WTC11 (cell line): Measurements from ENCODE around the gene TNNI3K. TPM values are rescaled to one million over a fixed set of nuclear protein-coding genes. Genes with fewer than 3 reads are reported as not detected.

Experiments used
- ATAC-seq: fragments of 200-7000 bp; cut with Tn5 transposase; 2 replicates; pipeline ENCODE4 v1.10.0; 2021; ENCODE audit warnings: mild to moderate bottlenecking, moderate library complexity
- CTCF ChIA-PET: fragments of 300-600 bp; sonication (Branson Sonifier 250); formaldehyde crosslinking; loops from one replicate; lab custom pipeline; 2021; ENCODE audit warnings: antibody characterized with exemption; lab: Charles Lee
- POLR2A ChIA-PET: fragments of 350-600 bp; sonication (Branson Sonifier 250); formaldehyde crosslinking; loops from one replicate; lab custom pipeline; 2021; ENCODE audit warnings: antibody characterized with exemption; lab: Charles Lee
- DNase-seq: peaks from one replicate; pipeline ENCODE4 v3.0.0; 2021; ENCODE audit warnings: low spot score
- H3K27ac Mint-ChIP-seq: 2 replicates; pipeline ENCODE4 v1.8.0; 2021; ENCODE audit warnings: mixed read lengths
- H3K27me3 Mint-ChIP-seq: 2 replicates; pipeline ENCODE4 v1.8.0; 2021; ENCODE audit warnings: low read depth, mild to moderate bottlenecking, moderate library complexity, mixed read lengths
- H3K36me3 Mint-ChIP-seq: 2 replicates; pipeline ENCODE4 v1.8.0; 2021; ENCODE audit warnings: mixed read lengths
- H3K4me1 Mint-ChIP-seq: 2 replicates; pipeline ENCODE4 v1.8.0; 2022; ENCODE audit warnings: mixed read lengths
- H3K4me3 Mint-ChIP-seq: 2 replicates; pipeline ENCODE4 v1.8.0; 2021; ENCODE audit warnings: mild to moderate bottlenecking, moderate library complexity, mixed read lengths
- H3K9me3 Mint-ChIP-seq: 2 replicates; pipeline ENCODE4 v1.8.0; 2021; ENCODE audit warnings: mixed read lengths
- AR ChIP-seq: fragments of 250-450 bp; sonication (Bioruptor Pico); IDR thresholded peaks from 2 replicates; pipeline ENCODE4 v1.9.0; 2021; ENCODE audit warnings: mild to moderate bottlenecking
- ATF1 ChIP-seq: sonication (generic); formaldehyde crosslinking; IDR thresholded peaks from 2 replicates; pipeline ENCODE4 v1.8.1; 2023; ENCODE audit warnings: mild to moderate bottlenecking, moderate library complexity, missing genetic modification reagents
- CBFB ChIP-seq: sonication (generic); formaldehyde crosslinking; IDR thresholded peaks from 2 replicates; pipeline ENCODE4 v1.8.1; 2022; ENCODE audit warnings: mild to moderate bottlenecking, low read depth, missing genetic modification reagents
- ELF4 ChIP-seq: sonication (generic); formaldehyde crosslinking; IDR thresholded peaks from 2 replicates; pipeline ENCODE4 v1.8.1; 2022; ENCODE audit warnings: low read depth, mild to moderate bottlenecking, moderate library complexity, missing genetic modification reagents
- EMX1 ChIP-seq: fragments of 250-450 bp; sonication (Bioruptor Pico); IDR thresholded peaks from 2 replicates; pipeline ENCODE4 v1.8.0; 2021; ENCODE audit warnings: mild to moderate bottlenecking
- FOXK1 ChIP-seq: sonication (generic); formaldehyde crosslinking; IDR thresholded peaks from 2 replicates; pipeline ENCODE4 v1.8.0; 2022; ENCODE audit warnings: mild to moderate bottlenecking, moderate library complexity, missing genetic modification reagents
- FOXP1 ChIP-seq: sonication (generic); formaldehyde crosslinking; IDR thresholded peaks from 2 replicates; pipeline ENCODE4 v1.8.0; 2022; ENCODE audit warnings: missing genetic modification reagents, mild to moderate bottlenecking, moderate library complexity, borderline replicate concordance
- GRHL2 ChIP-seq: fragments of 250-450 bp; sonication (Bioruptor Pico); IDR thresholded peaks from 2 replicates; pipeline ENCODE4 v1.8.0; 2022; ENCODE audit warnings: mild to moderate bottlenecking, moderate library complexity; ENCODE audit not compliant: insufficient replicate concordance, severe bottlenecking
- IRF2 ChIP-seq: sonication (generic); formaldehyde crosslinking; IDR thresholded peaks from 2 replicates; pipeline ENCODE4 v1.8.0; 2022; ENCODE audit warnings: low read depth, missing genetic modification reagents, borderline replicate concordance
- JAZF1 ChIP-seq: fragments of 250-450 bp; sonication (Bioruptor Pico); IDR thresholded peaks from 2 replicates; pipeline ENCODE4 v1.9.0; 2021; ENCODE audit warnings: moderate library complexity, mild to moderate bottlenecking, inconsistent platforms
- KAT7 ChIP-seq: sonication (generic); formaldehyde crosslinking; IDR thresholded peaks from 2 replicates; pipeline ENCODE4 v1.8.1; 2023; ENCODE audit warnings: missing genetic modification reagents, mild to moderate bottlenecking, borderline replicate concordance
- MYBL2 ChIP-seq: sonication (generic); formaldehyde crosslinking; IDR thresholded peaks from 2 replicates; pipeline ENCODE4 v1.8.1; 2023; ENCODE audit warnings: mild to moderate bottlenecking, moderate library complexity, missing genetic modification reagents
- PREB ChIP-seq: sonication (generic); formaldehyde crosslinking; IDR thresholded peaks from 2 replicates; pipeline ENCODE4 v1.8.1; 2022; ENCODE audit warnings: mild to moderate bottlenecking, missing genetic modification reagents, moderate library complexity, borderline replicate concordance
- PRRX2 ChIP-seq: fragments of 250-450 bp; sonication (Bioruptor Pico); IDR thresholded peaks from 2 replicates; pipeline ENCODE4 v1.8.0; 2021; ENCODE audit warnings: mild to moderate bottlenecking
- SMAD4 ChIP-seq: sonication (generic); formaldehyde crosslinking; IDR thresholded peaks from 2 replicates; pipeline ENCODE4 v1.8.0; 2022; ENCODE audit warnings: mild to moderate bottlenecking, missing genetic modification reagents
- SOX15 ChIP-seq: fragments of 250-450 bp; sonication (Bioruptor Pico); IDR thresholded peaks from 2 replicates; pipeline ENCODE4 v1.9.0; 2021; ENCODE audit warnings: mild to moderate bottlenecking
- SP1 ChIP-seq: sonication (generic); formaldehyde crosslinking; conservative IDR thresholded peaks from 2 replicates; pipeline ENCODE4 v1.8.1; 2022; ENCODE audit warnings: missing genetic modification reagents
- TEAD1 ChIP-seq: sonication (generic); formaldehyde crosslinking; IDR thresholded peaks from 2 replicates; pipeline ENCODE4 v1.8.0; 2022; ENCODE audit warnings: mild to moderate bottlenecking, missing genetic modification reagents
- ZBTB21 ChIP-seq: sonication (generic); formaldehyde crosslinking; IDR thresholded peaks from 2 replicates; pipeline ENCODE4 v1.8.1; 2023; ENCODE audit warnings: mild to moderate bottlenecking, missing genetic modification reagents, borderline replicate concordance
- ZMAT4 ChIP-seq: fragments of 250-450 bp; sonication (Bioruptor Pico); IDR thresholded peaks from 2 replicates; pipeline ENCODE4 v1.9.0; 2021; ENCODE audit warnings: mild to moderate bottlenecking
- ZNF512 ChIP-seq: sonication (generic); formaldehyde crosslinking; IDR thresholded peaks from 2 replicates; pipeline ENCODE4 v1.8.1; 2022; ENCODE audit warnings: missing genetic modification reagents, borderline replicate concordance
- total RNA-seq: library from RNA; stranded (reverse); gene quantifications from 3 replicates; pipeline ENCODE4 v1.2.3, GENCODE V29; 2021
- TF ChIP-seq, protein P1 (sequence below): sonication (generic); formaldehyde crosslinking; IDR thresholded peaks from 2 replicates; pipeline ENCODE4 v1.8.0; 2022; ENCODE audit warnings: mild to moderate bottlenecking, missing genetic modification reagents
- TF ChIP-seq, protein P2 (sequence below): fragments of 250-450 bp; sonication (Bioruptor Pico); IDR thresholded peaks from 2 replicates; pipeline ENCODE4 v2.1.2; 2022; ENCODE audit warnings: mild to moderate bottlenecking, moderate library complexity
- TF ChIP-seq, protein P3 (sequence below): sonication (generic); formaldehyde crosslinking; IDR thresholded peaks from 2 replicates; pipeline ENCODE4 v1.8.1; 2023; ENCODE audit warnings: mild to moderate bottlenecking, missing genetic modification reagents

Gene TNNI3K
- total RNA-seq, 1 experiment from 2014 or later: 0.07 TPM

DNA sequence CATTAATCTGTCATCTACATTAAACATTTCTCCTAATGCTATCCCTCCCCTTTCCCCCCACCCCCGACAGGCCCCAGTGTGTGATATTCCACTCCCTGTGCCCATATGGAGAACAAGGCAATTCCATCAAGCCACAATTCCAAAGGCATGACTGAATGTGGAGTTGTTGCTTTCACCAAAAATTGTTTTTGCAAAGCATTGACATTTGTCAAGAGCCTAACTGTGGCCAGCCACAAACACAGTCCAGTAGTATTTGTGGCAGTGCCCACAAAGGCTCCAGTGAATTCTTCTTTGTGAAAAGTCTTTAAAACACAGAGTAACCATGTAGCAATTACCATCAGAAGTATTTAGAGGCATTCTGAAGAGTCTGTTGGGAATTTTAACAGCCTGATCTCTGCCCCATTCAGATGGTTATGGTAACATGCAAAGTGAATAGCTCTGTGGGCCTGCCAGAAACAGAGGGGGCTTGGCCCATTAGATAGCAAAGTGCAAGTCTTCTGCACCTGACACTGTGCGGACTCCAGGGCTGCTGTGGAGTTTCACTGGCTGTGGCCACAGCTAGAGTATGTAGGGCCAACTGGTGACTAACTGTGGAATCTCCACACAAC is 288.8 kb downstream of the TNNI3K start:
- peak; percentile 63 for ATAC-seq
- H3K4me1 Mint-ChIP-seq: peaks cover 63% of the 10 kb centered on the region
- TF ChIP-seq ELF4 (CRISPR knock-in tag) (no peak), PREB (no peak), FOXK1 (CRISPR knock-in tag) (no peak), PRRX2 (CRISPR knock-in tag) (no peak), JAZF1 (CRISPR knock-in tag) (no peak), EMX1 (no peak), TEAD1 (no peak), IRF2 (CRISPR knock-in tag) (no peak), ZMAT4 (no peak), ATF1 (CRISPR knock-in tag) (no peak), SP1 (CRISPR knock-in tag) (no peak), ZNF512 (CRISPR knock-in tag) (no peak)
- TF ChIP-seq, protein P1, sequence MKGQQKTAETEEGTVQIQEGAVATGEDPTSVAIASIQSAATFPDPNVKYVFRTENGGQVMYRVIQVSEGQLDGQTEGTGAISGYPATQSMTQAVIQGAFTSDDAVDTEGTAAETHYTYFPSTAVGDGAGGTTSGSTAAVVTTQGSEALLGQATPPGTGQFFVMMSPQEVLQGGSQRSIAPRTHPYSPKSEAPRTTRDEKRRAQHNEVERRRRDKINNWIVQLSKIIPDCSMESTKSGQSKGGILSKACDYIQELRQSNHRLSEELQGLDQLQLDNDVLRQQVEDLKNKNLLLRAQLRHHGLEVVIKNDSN (CRISPR knock-in tag): no peak
- ChIA-PET POLR2A (no interaction called here), CTCF (interaction anchor here (0.8 to 1.2 kb wide), 2 partner anchors 19 to 166 kb away, joined by 3 to 5 read pairs; no protein-coding TSS in a partner anchor)
- peak overlapping the region; percentile 55; the same call in 1 of the 2 replicates for H3K27ac Mint-ChIP-seq
- DNase-seq: no peak
- no peaks in the 10 kb centered on the region for H3K27me3 Mint-ChIP-seq
- H3K36me3 Mint-ChIP-seq: no peaks in the 10 kb centered on the region
- no peak overlapping the region for H3K4me3 Mint-ChIP-seq
- no peaks in the 10 kb centered on the region for H3K9me3 Mint-ChIP-seq

- Mint-ChIP-seq H3K27me3 (no peaks in the 10 kb centered on the region), H3K36me3 (no peaks in the 10 kb centered on the region), H3K4me3 (no peak overlapping the region), H3K4me1 (peaks cover 53% of the 10 kb centered on the region), H3K9me3 (no peaks in the 10 kb centered on the region), H3K27ac (no peak overlapping the region)
- TF ChIP-seq SOX15 (no peak), MYBL2 (CRISPR knock-in tag) (no peak), FOXP1 (CRISPR knock-in tag) (no peak), CBFB (CRISPR knock-in tag) (no peak)
- ChIA-PET POLR2A (no interaction called here), CTCF (no interaction called here)
- DNase-seq (no peak), ATAC-seq (no peak)
Measured at GRCh38 chr1:74526708-74527107, 291.5 kb downstream of the TNNI3K start.

DNA sequence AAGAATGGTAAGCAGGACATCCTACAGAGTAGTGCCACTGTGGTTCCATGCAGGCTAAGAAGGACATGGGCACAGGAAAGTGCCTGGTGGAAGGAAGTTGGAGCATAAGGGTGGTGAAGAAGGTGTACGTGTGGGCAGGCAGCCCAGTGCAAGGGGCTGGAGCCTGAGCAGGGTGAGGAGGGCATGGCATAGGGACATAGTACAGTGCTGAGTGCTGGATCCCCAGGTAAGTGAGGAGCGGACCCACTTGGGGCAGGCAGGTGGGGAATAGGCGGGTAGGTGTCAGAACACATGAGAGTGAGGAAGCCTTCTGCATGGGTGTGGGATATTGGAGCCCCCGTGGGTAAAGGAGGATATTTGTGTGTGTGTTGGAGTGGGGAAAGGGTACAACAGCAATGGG is 292.9 kb downstream of the TNNI3K start:
- Mint-ChIP-seq H3K27me3 (no peaks in the 10 kb centered on the region), H3K4me1 (peaks cover 39% of the 10 kb centered on the region), H3K4me3 (no peak overlapping the region), H3K36me3 (no peaks in the 10 kb centered on the region), H3K27ac (no peak overlapping the region), H3K9me3 (no peaks in the 10 kb centered on the region)
- ChIA-PET POLR2A (no interaction called here), CTCF (no interaction called here)
- ATAC-seq (no peak), DNase-seq (no peak)
- TF ChIP-seq GRHL2 (CRISPR knock-in tag) (no peak), ATF1 (CRISPR knock-in tag) (no peak), ZBTB21 (CRISPR knock-in tag) (no peak), AR (CRISPR knock-in tag) (no peak), TEAD1 (no peak), SMAD4 (CRISPR knock-in tag) (no peak), KAT7 (CRISPR knock-in tag) (no peak)
- TF ChIP-seq, protein P2, sequence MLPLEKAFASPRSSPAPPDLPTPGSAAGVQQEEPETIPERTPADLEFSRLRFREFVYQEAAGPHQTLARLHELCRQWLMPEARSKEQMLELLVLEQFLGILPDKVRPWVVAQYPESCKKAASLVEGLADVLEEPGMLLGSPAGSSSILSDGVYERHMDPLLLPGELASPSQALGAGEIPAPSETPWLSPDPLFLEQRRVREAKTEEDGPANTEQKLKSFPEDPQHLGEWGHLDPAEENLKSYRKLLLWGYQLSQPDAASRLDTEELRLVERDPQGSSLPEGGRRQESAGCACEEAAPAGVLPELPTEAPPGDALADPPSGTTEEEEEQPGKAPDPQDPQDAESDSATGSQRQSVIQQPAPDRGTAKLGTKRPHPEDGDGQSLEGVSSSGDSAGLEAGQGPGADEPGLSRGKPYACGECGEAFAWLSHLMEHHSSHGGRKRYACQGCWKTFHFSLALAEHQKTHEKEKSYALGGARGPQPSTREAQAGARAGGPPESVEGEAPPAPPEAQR (CRISPR knock-in tag): no peak
- TF ChIP-seq, protein P3, sequence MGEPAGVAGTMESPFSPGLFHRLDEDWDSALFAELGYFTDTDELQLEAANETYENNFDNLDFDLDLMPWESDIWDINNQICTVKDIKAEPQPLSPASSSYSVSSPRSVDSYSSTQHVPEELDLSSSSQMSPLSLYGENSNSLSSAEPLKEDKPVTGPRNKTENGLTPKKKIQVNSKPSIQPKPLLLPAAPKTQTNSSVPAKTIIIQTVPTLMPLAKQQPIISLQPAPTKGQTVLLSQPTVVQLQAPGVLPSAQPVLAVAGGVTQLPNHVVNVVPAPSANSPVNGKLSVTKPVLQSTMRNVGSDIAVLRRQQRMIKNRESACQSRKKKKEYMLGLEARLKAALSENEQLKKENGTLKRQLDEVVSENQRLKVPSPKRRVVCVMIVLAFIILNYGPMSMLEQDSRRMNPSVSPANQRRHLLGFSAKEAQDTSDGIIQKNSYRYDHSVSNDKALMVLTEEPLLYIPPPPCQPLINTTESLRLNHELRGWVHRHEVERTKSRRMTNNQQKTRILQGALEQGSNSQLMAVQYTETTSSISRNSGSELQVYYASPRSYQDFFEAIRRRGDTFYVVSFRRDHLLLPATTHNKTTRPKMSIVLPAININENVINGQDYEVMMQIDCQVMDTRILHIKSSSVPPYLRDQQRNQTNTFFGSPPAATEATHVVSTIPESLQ: no peak
